ENCODE results near the gene RBM7. TPM values are rescaled to one million over a fixed set of nuclear protein-coding genes. Genes with fewer than 3 reads are reported as not detected.

RBM7 gene
- total and polyA plus RNA-seq, 2 of the 13 experiments (the other 11 are each of a cell fraction or from before 2014, with no cell fraction given) = 30.5 to 32.3 TPM

GRCh38 chr11:114416441-114416961, 16.0 kb downstream of the RBM7 start:
- no peak overlapping the region for H3K4me3 ChIP-seq (replicated peaks in 1 of 3; ENCODE audit: insufficient read depth in 1 of 3, low read depth in 2 of 3, low read length in 3 of 3)
- FAIRE-seq (no peak), ATAC-seq (no peak; the same call in 2 of the 3 replicates), DNase-seq (ENCODE audit: low spot score) (no peak)
- H2AFZ ChIP-seq (ENCODE audit: low read length) = no peak overlapping the region
- no peak overlapping the region for H3K27ac ChIP-seq (ENCODE audit: extremely low read length, insufficient read depth, low read length)
- H3K4me1 ChIP-seq (ENCODE audit: insufficient read depth, low read length) = no peaks in the 10 kb centered on the region
- H3K79me2 ChIP-seq (ENCODE audit: insufficient read depth, low read length) = no peaks in the 10 kb centered on the region
- no peak overlapping the region for H3K9ac ChIP-seq (ENCODE audit: insufficient read depth, low read depth, low read length)
- no TSS peak for BruUV-seq (replicated peaks)
- TF ChIP-seq HBP1 (CRISPR knock-in tag; IDR thresholded peaks at IDR 0.05; ENCODE audit: low read depth) = no peak
- no peak for TF ChIP-seq ZNF468 (CRISPR knock-in tag; IDR thresholded peaks at IDR 0.05)
- TF ChIP-seq ZNF792 (CRISPR knock-in tag; IDR thresholded peaks at IDR 0.05) = no peak
- no peak for TF ChIP-seq YEATS2 (CRISPR knock-in tag; IDR thresholded peaks at IDR 0.05; ENCODE audit: borderline replicate concordance)
- TF ChIP-seq KLF6 (CRISPR knock-in tag; IDR thresholded peaks at IDR 0.05) = no peak
- no peak for TF ChIP-seq ZMAT5 (CRISPR knock-in tag; IDR thresholded peaks at IDR 0.05; ENCODE audit: borderline replicate concordance, low read depth)
- TF ChIP-seq NR0B2 (CRISPR knock-in tag; IDR thresholded peaks at IDR 0.05) = no peak
- no peak for TF ChIP-seq ZNF496 (CRISPR knock-in tag; IDR thresholded peaks at IDR 0.05; ENCODE audit: insufficient replicate concordance)
- TF ChIP-seq NFYC (CRISPR knock-in tag; IDR thresholded peaks at IDR 0.05) = no peak
- no peak for TF ChIP-seq CENPT (CRISPR knock-in tag; IDR thresholded peaks at IDR 0.05; ENCODE audit: low read depth)
- TF ChIP-seq KDM2A (CRISPR knock-in tag; IDR thresholded peaks at IDR 0.05; ENCODE audit: borderline replicate concordance, low read depth) = no peak
- no peak for TF ChIP-seq RBM39 (IDR thresholded peaks at IDR 0.05; ENCODE audit: low read depth, low read length, poor library complexity, severe bottlenecking)
- no peak for TF ChIP-seq FOXM1 (CRISPR knock-in tag; IDR thresholded peaks at IDR 0.05)
- no peak for TF ChIP-seq SAP130 (CRISPR knock-in tag; IDR thresholded peaks at IDR 0.05; ENCODE audit: low read depth)
- TF ChIP-seq IKZF1 (IDR thresholded peaks at IDR 0.05) = no peak
- no peak for TF ChIP-seq RFXAP (CRISPR knock-in tag; IDR thresholded peaks at IDR 0.05; ENCODE audit: borderline replicate concordance)
- no peak for TF ChIP-seq ATF6 (CRISPR knock-in tag; conservative IDR thresholded peaks at IDR 0.05)
- TF ChIP-seq DBP (CRISPR knock-in tag; IDR thresholded peaks at IDR 0.05; ENCODE audit: not compliant biosample characterization) = no peak
- no peaks in the 10 kb centered on the region for H4K20me1 ChIP-seq (ENCODE audit: insufficient read depth, low read length)
- intact Hi-C loops (cut with micrococcal nuclease; ENCODE audit: unreplicated experiment) (no loop called here), in situ Hi-C loops (cut with HindIII; ENCODE audit: extremely low pct_ligation_motif_present, low pct_unique_long_range_greater_than_20kb) (no loop called here)
- peaks cover 0 to 3% of the 10 kb centered on the region in 2 experiments; a peak in 1 of 5 replicates for H3K36me3 ChIP-seq (replicated peaks in 1 of 2; ENCODE audit: control insufficient read depth in 1 of 2, insufficient read depth in 2 of 2, low read length in 2 of 2)
- H3K4me2 ChIP-seq (ENCODE audit: low read depth, low read length) = no peak overlapping the region
- CTCF ChIA-PET (ENCODE audit: low intra/inter-chr PET ratio, low total read pairs) = no interaction called here
- no peaks in the 10 kb centered on the region for H3K9me3 ChIP-seq (ENCODE audit: low read length)
- no peaks in the 10 kb centered on the region for H3K27me3 ChIP-seq (ENCODE audit: control insufficient read depth in 1 of 2, insufficient read depth in 2 of 2, low read length in 2 of 2)
- POLR2A ChIA-PET = no interaction called here
